Hematopoietic multipotent progenitor cell treated with erythropoietin and hydrocortisone succinate and interleukin-3 and kit ligand, for 17 days (in vitro differentiated cells): ENCODE measurements around the gene MUSTN1.

Experiments
- DNase-seq: peaks from one replicate; pipeline ENCODE4 v3.0.0-alpha.2; 2015; ENCODE audit warnings: low spot score

Gene MUSTN1

DNA sequence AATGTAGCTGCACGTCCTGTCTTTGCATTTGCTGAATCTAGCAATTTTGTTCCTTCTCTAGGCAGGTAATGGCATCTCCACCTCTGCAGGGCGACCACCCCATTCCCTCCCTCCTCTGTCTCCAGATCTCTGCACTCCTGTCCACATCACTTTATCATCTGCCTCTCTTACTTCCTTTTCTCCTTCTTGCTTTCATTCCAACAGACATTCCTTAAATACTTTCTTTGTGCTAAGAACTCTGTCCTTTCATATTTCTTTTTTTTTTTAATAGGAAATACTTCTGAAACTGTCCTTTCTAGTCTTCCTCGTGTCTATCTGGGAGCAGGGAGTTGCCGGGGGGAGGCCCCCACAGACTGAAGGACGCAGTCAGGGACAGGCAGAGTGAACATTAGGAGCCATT, 33.0 kb downstream of the MUSTN1 start:
- no peak for DNase-seq

- DNase-seq: no peak
Measured at GRCh38 chr3:52800079-52800478, 34.7 kb downstream of the MUSTN1 start.

DNA sequence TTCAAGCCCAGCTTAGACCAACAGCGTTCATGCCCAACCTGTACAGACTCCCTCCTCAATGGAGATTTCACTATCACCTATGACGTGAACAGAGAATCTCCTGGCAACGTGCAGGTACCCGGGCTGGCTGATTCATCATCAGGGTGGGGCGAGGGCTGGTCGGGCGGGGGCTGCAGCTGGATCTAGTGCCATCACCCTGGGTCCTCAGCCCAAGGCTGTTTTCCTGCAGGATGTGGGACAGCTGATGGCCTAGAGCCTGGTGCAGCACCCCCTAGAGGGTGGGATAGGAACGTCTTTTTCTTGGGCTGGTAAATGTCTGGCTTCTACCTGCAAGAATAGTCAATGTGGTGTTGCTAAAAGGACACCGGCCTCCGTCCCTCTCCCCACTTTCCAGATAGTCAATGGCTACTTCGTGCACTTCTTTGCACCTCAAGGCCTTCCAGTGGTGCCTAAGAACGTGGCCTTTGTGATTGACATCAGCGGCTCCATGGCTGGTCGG, 35.8 kb downstream of the MUSTN1 start:
- DNase-seq: peak; percentile 22

GRCh38 chr3:52798376-52798977, 36.3 kb downstream of the MUSTN1 start:
- no peak for DNase-seq

DNA sequence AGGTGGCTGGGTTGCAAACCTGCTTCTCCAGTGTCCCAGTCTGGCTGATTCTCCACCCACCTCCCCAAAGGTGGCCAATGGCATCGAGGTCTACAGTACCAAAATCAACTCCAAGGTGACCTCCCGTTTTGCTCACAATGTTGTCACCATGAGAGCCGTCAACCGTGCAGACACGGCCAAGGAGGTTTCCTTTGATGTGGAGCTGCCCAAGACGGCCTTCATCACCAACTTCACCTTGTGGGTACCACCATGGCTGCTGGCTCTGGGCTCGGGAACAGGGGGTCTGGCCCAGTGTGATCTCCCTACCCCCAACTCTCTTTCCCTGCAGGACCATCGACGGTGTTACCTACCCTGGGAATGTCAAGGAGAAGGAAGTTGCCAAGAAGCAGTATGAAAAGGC, 38.4 kb downstream of the MUSTN1 start:
- DNase-seq: no peak

DNA sequence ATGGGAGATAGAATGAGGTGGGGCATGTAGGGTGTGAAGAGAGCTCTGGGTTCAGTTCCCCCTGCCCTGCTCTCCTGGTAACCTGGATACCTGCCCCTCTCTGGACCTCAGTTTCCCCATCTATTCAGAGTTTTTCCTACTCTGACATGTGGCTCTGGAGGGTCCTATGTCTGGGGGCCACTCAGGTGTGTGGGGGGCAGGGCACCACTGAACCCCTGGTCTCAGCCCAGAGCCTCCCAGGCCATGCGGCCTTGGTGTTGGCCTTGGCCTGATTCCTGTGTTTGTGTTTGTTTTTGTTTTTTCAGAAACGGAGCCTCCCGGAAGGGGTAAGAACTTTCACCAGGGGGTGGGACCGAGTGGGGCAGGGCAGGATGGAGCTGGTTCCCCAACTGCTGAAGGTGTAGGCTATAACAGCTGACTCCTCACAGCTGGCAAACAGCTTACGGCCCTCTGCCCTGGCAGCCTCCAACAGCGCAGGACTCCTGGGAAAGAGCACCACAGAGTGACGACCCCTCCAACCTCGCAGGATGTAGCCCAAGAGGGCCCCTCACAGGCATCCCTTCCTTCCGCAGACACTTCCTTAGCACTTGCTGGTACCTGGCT, 39.4 kb downstream of the MUSTN1 start:
- DNase-seq: no peak

- DNase-seq: no peak
Measured at GRCh38 chr3:52794612-52795099, 40.2 kb downstream of the MUSTN1 start, which contains the start of gene ITIH3. Gene ITIH3 (plus strand): TSS chr3:52794796. CDS start chr3:52794804, 8 bp downstream.

GRCh38 chr3:52793702-52794611, 40.9 kb downstream of the MUSTN1 start:
- no peak for DNase-seq

DNA sequence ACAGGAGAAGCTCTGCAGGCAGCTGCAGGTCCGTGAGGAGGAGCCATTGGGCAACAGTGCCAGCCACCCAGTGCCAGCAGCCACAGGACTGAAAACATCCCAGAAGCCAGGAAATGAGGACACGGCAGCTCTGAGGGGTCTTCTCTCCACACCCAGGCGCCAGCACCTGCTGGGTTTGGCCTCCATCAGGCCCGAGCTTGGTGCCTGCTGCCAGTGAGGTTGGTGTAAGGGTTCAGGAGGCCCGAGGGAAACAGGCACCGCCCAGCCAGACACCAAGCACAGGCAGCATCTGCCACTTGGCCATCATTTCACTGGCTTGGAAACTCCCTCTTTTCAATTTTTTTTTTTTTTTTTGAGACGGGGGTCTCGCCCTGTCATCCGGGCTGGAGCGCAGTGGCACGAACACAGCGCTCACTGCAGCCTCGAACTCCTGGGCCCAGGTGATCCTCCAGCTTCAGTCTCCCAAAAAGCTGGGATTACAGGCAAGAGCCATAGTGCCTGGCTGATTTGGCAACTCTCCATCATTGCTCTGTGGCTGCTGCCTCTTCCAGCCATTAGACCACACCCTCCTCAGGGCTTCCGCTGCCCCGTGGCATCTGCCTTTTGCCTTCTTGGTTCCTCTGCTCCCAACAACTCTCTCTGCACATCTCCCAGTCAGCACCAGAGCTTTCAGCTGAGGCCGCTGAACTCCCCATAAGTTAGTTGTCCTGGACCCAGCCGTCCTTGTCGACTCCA, 41.7 kb downstream of the MUSTN1 start:
- no peak for DNase-seq

GRCh38 chr3:52792413-52792812, 42.4 kb downstream of the MUSTN1 start:
- no peak for DNase-seq

GRCh38 chr3:52791928-52792327, 42.9 kb downstream of the MUSTN1 start:
- DNase-seq: no peak

- DNase-seq: no peak
Measured at GRCh38 chr3:52791366-52791765, 43.5 kb downstream of the MUSTN1 start.

DNA sequence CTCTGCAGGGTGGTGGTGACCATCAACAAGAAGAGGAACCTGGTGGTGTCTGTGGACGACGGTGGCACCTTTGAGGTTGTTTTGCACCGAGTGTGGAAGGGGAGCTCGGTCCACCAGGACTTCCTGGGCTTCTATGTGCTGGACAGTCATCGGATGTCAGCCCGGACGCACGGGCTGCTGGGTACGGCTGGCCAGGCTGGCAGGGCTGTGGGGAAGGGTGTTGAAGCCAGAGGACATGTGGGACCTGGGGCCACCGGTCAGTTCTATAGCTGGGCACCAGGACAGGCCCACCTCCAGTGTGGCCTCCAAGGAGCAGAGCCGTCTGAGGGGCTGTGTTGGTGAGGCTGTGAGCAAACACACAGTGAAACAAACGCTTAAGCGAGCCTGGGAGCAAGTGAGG, 44.1 kb downstream of the MUSTN1 start:
- DNase-seq: no peak

GRCh38 chr3:52790337-52790736, 44.5 kb downstream of the MUSTN1 start:
- no peak for DNase-seq

DNA sequence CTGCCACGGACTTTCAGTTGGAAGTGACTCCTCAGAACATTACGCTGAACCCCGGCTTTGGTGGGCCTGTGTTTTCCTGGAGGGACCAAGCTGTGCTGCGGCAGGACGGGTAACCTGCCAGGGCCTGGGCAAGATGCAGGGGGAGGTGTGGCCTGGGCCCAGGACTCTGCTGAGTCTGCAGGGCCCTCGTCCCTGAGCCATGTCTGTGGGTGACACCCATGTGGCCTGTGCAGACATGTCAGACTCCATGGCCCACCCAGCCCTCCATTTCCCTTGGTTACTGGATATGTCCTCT, 45.1 kb downstream of the MUSTN1 start:
- no peak for DNase-seq

GRCh38 chr3:52788890-52789745, 45.7 kb downstream of the MUSTN1 start:
- no peak for DNase-seq

GRCh38 chr3:52787672-52788625, 46.9 kb downstream of the MUSTN1 start:
- DNase-seq: no peak

DNA sequence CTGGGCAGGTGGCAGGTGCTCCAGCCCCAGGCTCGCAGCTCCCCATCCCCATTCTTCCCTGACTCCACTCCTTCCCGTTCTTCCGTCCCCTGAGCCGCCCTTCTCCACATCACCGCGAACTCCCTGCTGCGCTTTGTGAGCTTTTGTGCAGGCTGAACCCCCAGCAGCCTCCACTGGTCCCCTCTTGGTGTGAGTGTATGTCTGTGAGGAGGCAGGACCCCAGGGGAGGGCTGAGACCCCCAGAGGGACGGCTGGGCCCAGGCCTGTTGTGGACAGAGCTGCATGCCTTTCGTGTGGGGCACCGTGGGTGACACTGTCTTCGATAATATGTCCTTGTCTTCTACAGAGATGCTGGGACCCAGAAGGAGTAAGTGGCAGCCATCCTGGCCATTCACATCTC, 47.6 kb downstream of the MUSTN1 start:
- DNase-seq: no peak

- DNase-seq: no peak
Measured at GRCh38 chr3:52786330-52787215, 48.2 kb downstream of the MUSTN1 start.
